Right lobe of liver (tissue), 6 donors: ENCODE data around the gene CCDC85C. TPM values are rescaled to one million over a fixed set of nuclear protein-coding genes. Genes with fewer than 3 reads are reported as not detected.

Experiments used
- ATAC-seq, 4 donors: fragments of 200-7000 bp; cut with Tn5 transposase; one replicate each; pipeline ENCODE4 v1.9.1; 2020; ENCODE audit warnings: mild to moderate bottlenecking in 4 of 4, moderate library complexity in 4 of 4
- DNase-seq, 3 donors: peaks; one replicate each; pipeline ENCODE4 v3.0.0-alpha.2; 2020
- H3K27ac ChIP-seq, 3 donors: fragments of 200-600 bp; one replicate each; pipeline ENCODE4 v1.8.0; 2022
- H3K27me3 ChIP-seq, 2 donors: fragments of 200-600 bp; one replicate each; pipeline ENCODE4 v1.8.0; 2022
- H3K36me3 ChIP-seq, 4 donors: fragments of 200-600 bp; sonication (generic) in 1 of 4; one replicate each; pipeline versions ENCODE4 v1.5.1 to v1.8.0; 2017 to 2022; ENCODE audit warnings: control low read depth in 1 of 4
- H3K4me1 ChIP-seq, 4 donors: fragments of 200-600 bp; sonication (generic) in 1 of 4; one replicate each; pipeline versions ENCODE4 v1.5.1 to v1.8.0; 2017 to 2022; ENCODE audit warnings: control low read depth in 1 of 4
- H3K4me3 ChIP-seq, 3 donors: fragments of 200-600 bp; one replicate each; pipeline ENCODE4 v1.8.0; 2022
- H3K9me3 ChIP-seq, 4 donors: fragments of 200-600 bp; sonication (generic) in 1 of 4; one replicate each; pipeline versions ENCODE4 v1.5.1 to v1.8.0; 2017 to 2022; ENCODE audit warnings: control low read depth in 1 of 4
- POLR2A ChIP-seq: fragments of 450-650 bp; IDR thresholded peaks from one replicate; pipeline ENCODE4 v1.6.1; 2017; ENCODE audit warnings: antibody characterized with exemption, mild to moderate bottlenecking
- WGBS: methylation state at CpG from one replicate; pipeline ENCODE4 v1.1.6; 2018; ENCODE audit warnings: low coverage, low lambda C conversion rate; ENCODE audit not compliant: insufficient coverage; ENCODE audit errors: missing lambda C conversion rate; 5-methylcytosine and 5-hydroxymethylcytosine counted together
- intact Hi-C, 2 donors: fragments of 100-400 bp; cut with DNase I; formaldehyde crosslinking; loops; one replicate each; pipeline versions ENCODE4 v1.11.2 to v1.14.1; 2022
- total RNA-seq, 6 experiments: library from RNA; depleted of rRNA in 2 of 6; stranded (reverse); fragments of >200 nt in 2 of 6; fragmentation: NEBNext Ultra II Directional in 3 of 6; extraction: Animal tissue kit (Norgen Biotek cat#: 25700) in 3 of 6; gene quantifications; one replicate each; pipeline versions ENCODE4 v1.1.0 to v1.2.4, GENCODE V29; 2016 to 2023
- TF ChIP-seq, protein P1 (sequence below), 4 donors: fragments of 200-600 bp in 3 of 4; fragments of 450-650 bp in 1 of 4; IDR thresholded peaks; one replicate each; pipeline versions ENCODE4 v1.5.1 to v1.8.0; 2016 to 2022; ENCODE audit warnings: antibody characterized with exemption in 4 of 4, mild to moderate bottlenecking in 2 of 4
- donor health status: DM: no; HTN: yes; CAD: no.
- donor health status: DM: no; HTN: no; CAD: no.
- donor health status: DM: no; HTN: no; CAD: no.
- donor health status: DM: no; HTN: yes; CAD: no.
- donor health status: DM: no; HTN: yes; CAD: no.

CCDC85C gene
- total RNA-seq, 6 experiments from 2014 or later, result 13.6 to 32.8 (median 21.8) TPM

DNA sequence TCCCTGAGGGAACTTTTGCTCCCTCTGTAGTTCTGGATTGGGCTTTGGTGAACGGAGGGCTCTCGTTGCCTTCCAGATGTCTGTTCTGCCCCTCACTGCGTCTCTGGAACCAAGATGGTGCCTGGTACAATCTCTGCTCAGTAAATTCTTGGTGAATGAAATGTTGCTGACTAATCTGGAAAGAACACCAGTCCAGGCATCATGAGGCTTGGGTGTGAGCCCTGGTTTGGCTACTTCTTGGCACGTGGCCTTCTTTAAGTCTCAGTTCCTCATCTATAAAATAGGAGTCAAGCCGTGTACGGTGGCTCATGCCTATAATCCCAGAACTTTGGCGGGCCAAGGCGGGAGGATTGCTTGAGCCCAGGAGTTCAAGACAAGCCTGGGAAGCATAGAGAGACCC lies 45.2 kb upstream of the CCDC85C start:
- H3K36me3 ChIP-seq, result no peaks in the 10 kb centered on the region
- intact Hi-C loops, result no loop called here
- WGBS, result 69% methylated on average over 6 of the region's 8 CpGs
- DNase-seq, result no peak
- ATAC-seq, result no peak
- no peaks in the 10 kb centered on the region for H3K9me3 ChIP-seq
- TF ChIP-seq POLR2A, result no peak
- TF ChIP-seq, protein P1, sequence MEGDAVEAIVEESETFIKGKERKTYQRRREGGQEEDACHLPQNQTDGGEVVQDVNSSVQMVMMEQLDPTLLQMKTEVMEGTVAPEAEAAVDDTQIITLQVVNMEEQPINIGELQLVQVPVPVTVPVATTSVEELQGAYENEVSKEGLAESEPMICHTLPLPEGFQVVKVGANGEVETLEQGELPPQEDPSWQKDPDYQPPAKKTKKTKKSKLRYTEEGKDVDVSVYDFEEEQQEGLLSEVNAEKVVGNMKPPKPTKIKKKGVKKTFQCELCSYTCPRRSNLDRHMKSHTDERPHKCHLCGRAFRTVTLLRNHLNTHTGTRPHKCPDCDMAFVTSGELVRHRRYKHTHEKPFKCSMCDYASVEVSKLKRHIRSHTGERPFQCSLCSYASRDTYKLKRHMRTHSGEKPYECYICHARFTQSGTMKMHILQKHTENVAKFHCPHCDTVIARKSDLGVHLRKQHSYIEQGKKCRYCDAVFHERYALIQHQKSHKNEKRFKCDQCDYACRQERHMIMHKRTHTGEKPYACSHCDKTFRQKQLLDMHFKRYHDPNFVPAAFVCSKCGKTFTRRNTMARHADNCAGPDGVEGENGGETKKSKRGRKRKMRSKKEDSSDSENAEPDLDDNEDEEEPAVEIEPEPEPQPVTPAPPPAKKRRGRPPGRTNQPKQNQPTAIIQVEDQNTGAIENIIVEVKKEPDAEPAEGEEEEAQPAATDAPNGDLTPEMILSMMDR (IDR thresholded peaks at IDR 0.05), result no peak
- H3K4me3 ChIP-seq, result no peak overlapping the region
- no peak overlapping the region for H3K27ac ChIP-seq
- H3K27me3 ChIP-seq, result peaks cover 0 to 6% of the 10 kb centered on the region in 2 donors
- peaks cover 0 to 8% (median 0%) of the 10 kb centered on the region in 4 donors for H3K4me1 ChIP-seq

- Histone ChIP-seq H3K4me3 (no peak overlapping the region), H3K4me1 (peaks cover 0 to 8% (median 0%) of the 10 kb centered on the region in 4 donors), H3K27me3 (peaks cover 0 to 6% of the 10 kb centered on the region in 2 donors), H3K27ac (no peak overlapping the region), H3K9me3 (no peaks in the 10 kb centered on the region), H3K36me3 (no peaks in the 10 kb centered on the region)
- ATAC-seq, result no peak
- DNase-seq, result no peak
- TF ChIP-seq, protein P1 (IDR thresholded peaks at IDR 0.05), result no peak
- TF ChIP-seq POLR2A, result no peak
- intact Hi-C loops, result no loop called here
- 83% methylated on average over 8 of the region's 8 CpGs for WGBS
These were observed 44.2 kb upstream of the CCDC85C start for GRCh38 chr14:99648027-99648784.

- ATAC-seq, result no peak
- peaks cover 0 to 6% of the 10 kb centered on the region in 2 donors for H3K27me3 ChIP-seq
- no peak for DNase-seq
- H3K9me3 ChIP-seq, result no peaks in the 10 kb centered on the region
- H3K4me1 ChIP-seq, result peaks cover 0 to 8% (median 0%) of the 10 kb centered on the region in 4 donors
- TF ChIP-seq, protein P1 (IDR thresholded peaks at IDR 0.05), result no peak
- H3K36me3 ChIP-seq, result no peaks in the 10 kb centered on the region
- 60% methylated on average over 1 of the region's 7 CpGs for WGBS
- H3K27ac ChIP-seq, result no peak overlapping the region
- no peak overlapping the region for H3K4me3 ChIP-seq
- intact Hi-C loops, result no loop called here
These were observed 43.4 kb upstream of the CCDC85C start for GRCh38 chr14:99647411-99647810.

DNA sequence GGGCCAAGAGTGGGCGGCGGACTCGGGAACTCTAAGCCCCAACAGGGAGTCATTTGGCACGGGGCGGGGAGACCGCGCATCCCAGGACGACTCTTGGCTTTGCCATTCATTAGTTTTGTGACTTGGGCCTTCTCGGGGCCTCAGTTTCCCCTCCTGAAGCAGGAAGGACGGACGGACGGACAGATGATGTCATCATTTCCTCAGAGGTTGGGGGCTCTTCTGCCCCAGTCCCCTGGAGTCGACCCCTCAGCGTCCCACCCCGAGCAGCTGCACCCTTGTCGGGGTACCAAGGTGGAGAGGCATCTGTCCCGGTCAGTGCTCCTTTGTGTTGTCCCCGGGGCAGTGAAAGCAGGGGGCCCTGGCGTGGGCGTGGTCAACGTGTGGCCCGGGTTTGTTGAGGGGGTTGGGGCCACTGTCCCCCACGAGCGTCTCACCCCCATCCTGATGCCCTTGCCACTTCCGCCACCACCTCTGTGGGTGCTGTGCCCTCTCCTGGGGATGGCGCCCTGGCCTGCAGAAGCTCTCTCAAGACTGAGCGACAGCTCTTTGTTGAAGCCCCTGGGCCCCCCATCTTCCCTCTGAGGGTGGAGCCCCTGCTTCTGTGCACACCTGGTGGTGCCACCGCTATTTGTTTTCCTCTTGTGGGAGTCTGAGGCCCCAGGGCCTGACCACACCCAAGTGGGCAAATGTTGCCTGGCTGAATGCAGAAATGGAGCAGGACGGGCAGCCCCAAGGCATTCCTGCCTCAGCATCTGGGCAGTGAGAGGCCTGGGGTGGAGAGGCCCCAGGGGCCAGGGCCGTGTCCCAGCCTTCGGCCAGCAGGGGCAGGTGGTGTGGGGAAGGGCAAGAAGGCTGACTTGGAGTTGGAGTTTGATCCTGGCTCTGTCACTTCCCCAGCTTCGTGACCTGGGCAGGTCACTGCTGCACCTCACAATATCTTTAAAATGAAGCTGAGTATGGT lies 41.8 kb upstream of the CCDC85C start:
- Histone ChIP-seq H3K4me1 (peaks cover 0 to 8% (median 0%) of the 10 kb centered on the region in 4 donors), H3K27ac (no peak overlapping the region), H3K27me3 (peaks cover 0 to 6% of the 10 kb centered on the region in 2 donors), H3K36me3 (no peaks in the 10 kb centered on the region), H3K9me3 (no peaks in the 10 kb centered on the region), H3K4me3 (peak overlapping the region; percentile 36 to 48 (median 44))
- intact Hi-C loops, result no loop called here
- no peak for ATAC-seq
- no peak for DNase-seq
- TF ChIP-seq POLR2A, result no peak
- TF ChIP-seq, protein P1 (IDR thresholded peaks at IDR 0.05), result no peak
- WGBS, result 49% methylated on average over 9 of the region's 32 CpGs
